Glomerular endothelial cell (primary cell): Measurements from ENCODE around the gene MAGEB2. TPM values are rescaled to one million over a fixed set of nuclear protein-coding genes. Genes with fewer than 3 reads are reported as not detected.
"Not testable (repeated sequence)": the region's sequence is repeated elsewhere in the genome, so short reads cannot be mapped to it uniquely, and the experiment has no call there.

ENCODE experiments used
- DNase-seq: peaks from one replicate; pipeline ENCODE4 v3.0.0-alpha.2; 2011; ENCODE audit warnings: low read depth, low spot score; ENCODE audit errors: extremely low read depth
- total RNA-seq: library from RNA; depleted of rRNA; stranded (reverse); fragments of >200 nt; gene quantifications from 2 replicates; pipeline ENCODE4 v1.2.3, GENCODE V29; 2015

The MAGEB2 gene
- not detected in 2 replicates for total RNA-seq

GRCh38 chrX:30215357-30215843 is at the start of gene MAGEB2:
Gene MAGEB2, plus strand, starts transcription at chrX:30215563. Its CDS starts 3,018 bp downstream, at chrX:30218581.
- no peak for DNase-seq

GRCh38 chrX:30170900-30171299 is 44.5 kb upstream of the MAGEB2 start:
- DNase-seq: no peak

GRCh38 chrX:30181353-30181752 is 34.0 kb upstream of the MAGEB2 start:
- no peak for DNase-seq

- DNase-seq: no peak
Observed at GRCh38 chrX:30183554-30183953, 31.8 kb upstream of the MAGEB2 start.

- DNase-seq: no peak
Observed at GRCh38 chrX:30190426-30190825, 24.9 kb upstream of the MAGEB2 start.

- DNase-seq: not testable (repeated sequence)
Observed at GRCh38 chrX:30193910-30194309, 21.5 kb upstream of the MAGEB2 start.

- no peak for DNase-seq
Observed at GRCh38 chrX:30196322-30196721, 19.0 kb upstream of the MAGEB2 start.

GRCh38 chrX:30212172-30212571 is 3.2 kb upstream of the MAGEB2 start:
- no peak for DNase-seq

- DNase-seq: no peak
Observed at GRCh38 chrX:30217465-30217864, 2.1 kb downstream of the MAGEB2 start.

- DNase-seq: no peak
Observed at GRCh38 chrX:30219372-30219771, 4.0 kb downstream of the MAGEB2 start.

GRCh38 chrX:30220661-30221060 is 5.3 kb downstream of the MAGEB2 start:
- no peak for DNase-seq

- DNase-seq: no peak
Observed at GRCh38 chrX:30224536-30224935, 9.2 kb downstream of the MAGEB2 start.

GRCh38 chrX:30228526-30228925 is 13.2 kb downstream of the MAGEB2 start:
- no peak for DNase-seq

GRCh38 chrX:30230395-30230794 is 15.0 kb downstream of the MAGEB2 start, which contains the start of gene MAGEB3:
Gene MAGEB3, plus strand, starts transcription at chrX:30230657. Its CDS starts 5,268 bp downstream, at chrX:30235925.
- no peak for DNase-seq

- DNase-seq: no peak
Observed at GRCh38 chrX:30241724-30242415, 26.5 kb downstream of the MAGEB2 start, which contains the start of gene MAGEB4. Gene MAGEB4, plus strand, starts transcription at chrX:30242000. Its CDS starts 136 bp downstream, at chrX:30242136.

- no peak for DNase-seq
Observed at GRCh38 chrX:30246769-30247489, 31.6 kb downstream of the MAGEB2 start, which contains the start of gene MAGEB1. Gene MAGEB1, plus strand, starts transcription at chrX:30247146. Its CDS starts 3,348 bp downstream, at chrX:30250494.

- no peak for DNase-seq
Observed at GRCh38 chrX:30248854-30249253, 33.5 kb downstream of the MAGEB2 start.

- no peak for DNase-seq
Observed at GRCh38 chrX:30253257-30253656, 37.9 kb downstream of the MAGEB2 start.

- no peak for DNase-seq
Observed at GRCh38 chrX:30259927-30260326, 44.6 kb downstream of the MAGEB2 start.

GRCh38 chrX:30261012-30261411 is 45.6 kb downstream of the MAGEB2 start:
- DNase-seq: no peak

GRCh38 chrX:30262763-30263162 is 47.4 kb downstream of the MAGEB2 start:
- no peak for DNase-seq
